GM19468 (cell line): ENCODE results near the gene HOXC9.

Experiments
- ATAC-seq: cut with Tn5 transposase; IDR thresholded peaks from one replicate; pipeline ENCODE4 v1.9.1; 2021; ENCODE audit warnings: mild to moderate bottlenecking, moderate library complexity, moderate number of reproducible peaks; ENCODE audit not compliant: unreplicated experiment; ENCODE audit errors: extremely low read depth

The HOXC9 gene

GRCh38 chr12:53997204-53998109 lies 2.5 kb upstream of the HOXC9 start:
- no peak for ATAC-seq

DNA sequence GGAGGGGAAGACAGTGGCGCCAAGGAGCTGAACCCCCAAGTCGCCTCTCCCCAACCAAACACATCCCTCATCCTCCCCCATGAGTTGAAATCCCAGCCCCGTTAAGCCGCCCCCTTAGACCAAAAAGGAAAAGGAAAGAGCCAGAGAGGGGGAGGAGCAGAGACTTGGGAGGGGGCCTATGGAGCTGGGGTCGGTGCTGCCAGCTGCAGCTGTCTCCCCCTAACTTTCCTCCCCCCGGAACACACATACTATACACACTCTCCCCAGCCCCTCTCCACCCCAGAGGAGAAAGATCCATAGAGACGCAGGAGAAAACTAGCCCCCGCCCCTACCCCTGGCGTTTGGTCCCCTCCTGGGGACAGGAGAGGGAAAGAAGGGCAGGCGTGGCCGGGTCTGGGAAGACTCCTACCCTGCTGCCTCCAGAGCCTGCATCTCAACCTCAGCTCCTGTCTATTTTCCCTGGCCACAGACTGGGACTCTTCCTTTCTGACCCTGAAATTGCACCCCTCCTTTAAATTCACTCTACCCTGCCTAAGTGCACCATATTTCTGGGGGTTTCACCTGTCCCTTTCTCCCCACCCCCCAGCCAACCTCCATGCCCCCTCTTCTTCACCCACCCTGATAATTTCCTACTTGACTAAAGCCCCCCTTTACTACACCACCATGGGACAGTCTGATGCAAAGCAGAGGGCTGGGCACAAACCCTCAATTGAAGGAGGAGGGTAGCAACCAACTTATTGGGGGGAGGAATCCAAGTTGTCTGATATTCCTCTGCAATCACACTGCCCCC lies 1.7 kb upstream of the HOXC9 start:
- no peak for ATAC-seq

- ATAC-seq: no peak
Observed at GRCh38 chr12:53998900-53999236, 1.1 kb upstream of the HOXC9 start.

DNA sequence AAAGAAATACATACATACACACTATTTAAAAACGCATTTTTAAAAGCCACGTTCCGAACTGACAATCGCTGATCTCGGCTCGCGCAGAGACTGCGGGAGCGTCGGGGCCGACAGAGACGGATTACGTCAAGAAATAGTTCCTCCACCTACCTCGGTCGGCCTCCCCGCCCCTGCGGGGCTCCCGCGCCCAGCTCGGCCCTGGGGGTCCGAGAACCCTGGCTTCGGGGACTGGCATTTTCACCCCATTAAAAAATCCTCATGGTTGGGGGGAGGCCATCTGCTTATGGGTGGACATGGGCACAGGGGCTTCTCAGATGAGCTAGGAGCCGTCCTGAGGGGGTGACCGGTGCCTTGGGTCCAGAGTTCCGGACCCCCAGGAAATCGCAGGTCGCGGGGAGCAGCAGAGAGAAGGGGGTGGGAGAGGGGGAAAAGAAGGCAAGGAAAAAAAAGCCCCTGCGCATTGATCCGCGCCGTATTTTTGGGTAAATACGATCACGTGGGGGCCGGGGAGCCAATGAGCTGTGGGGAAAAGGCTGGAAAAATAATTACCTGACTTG lies 324 bp upstream of the HOXC9 start:
- ATAC-seq: no peak

DNA sequence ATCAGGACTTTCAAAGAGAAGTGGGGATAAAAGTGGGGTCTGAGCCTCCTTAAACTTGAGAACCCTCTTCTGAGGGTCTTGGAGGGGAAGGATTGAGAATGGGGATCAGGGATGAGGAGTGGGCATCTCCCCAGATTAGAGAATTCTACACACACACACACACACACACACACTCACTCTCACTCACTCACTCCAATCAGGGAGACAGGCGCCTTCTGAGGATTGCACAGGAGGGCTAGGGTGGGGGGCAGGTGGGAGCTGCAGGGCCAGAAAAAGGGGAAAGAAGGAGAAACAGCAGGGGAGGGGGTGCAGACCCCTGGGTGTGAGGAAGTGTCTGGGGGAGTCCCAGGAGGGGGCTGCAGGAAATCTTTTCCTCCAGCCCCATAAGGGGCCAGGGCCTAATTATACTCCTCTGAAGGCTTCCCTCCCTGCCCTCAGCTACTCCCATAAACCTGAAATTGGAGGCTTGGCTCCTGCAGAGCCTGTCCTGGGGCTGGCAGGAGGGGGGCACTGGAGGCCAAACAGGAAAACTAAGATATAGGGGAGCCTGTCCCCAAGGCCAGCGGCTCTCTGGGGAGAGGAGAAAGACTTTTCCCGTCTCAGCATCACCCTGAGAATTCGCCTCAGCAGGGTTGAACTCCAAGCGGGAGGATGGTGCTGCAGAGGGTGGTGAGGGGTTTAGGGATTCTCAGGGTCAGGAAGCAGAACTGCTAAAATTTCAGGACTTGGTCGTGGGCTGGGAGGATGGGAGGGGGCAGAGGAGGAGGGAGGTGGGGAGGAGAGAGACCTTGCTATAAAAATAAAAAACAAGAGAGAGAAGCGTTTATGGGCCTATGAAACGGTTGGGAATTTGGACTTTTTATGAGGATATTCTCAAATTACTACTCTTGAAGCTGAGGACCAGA lies 1.6 kb downstream of the HOXC9 start:
- ATAC-seq: no peak

DNA sequence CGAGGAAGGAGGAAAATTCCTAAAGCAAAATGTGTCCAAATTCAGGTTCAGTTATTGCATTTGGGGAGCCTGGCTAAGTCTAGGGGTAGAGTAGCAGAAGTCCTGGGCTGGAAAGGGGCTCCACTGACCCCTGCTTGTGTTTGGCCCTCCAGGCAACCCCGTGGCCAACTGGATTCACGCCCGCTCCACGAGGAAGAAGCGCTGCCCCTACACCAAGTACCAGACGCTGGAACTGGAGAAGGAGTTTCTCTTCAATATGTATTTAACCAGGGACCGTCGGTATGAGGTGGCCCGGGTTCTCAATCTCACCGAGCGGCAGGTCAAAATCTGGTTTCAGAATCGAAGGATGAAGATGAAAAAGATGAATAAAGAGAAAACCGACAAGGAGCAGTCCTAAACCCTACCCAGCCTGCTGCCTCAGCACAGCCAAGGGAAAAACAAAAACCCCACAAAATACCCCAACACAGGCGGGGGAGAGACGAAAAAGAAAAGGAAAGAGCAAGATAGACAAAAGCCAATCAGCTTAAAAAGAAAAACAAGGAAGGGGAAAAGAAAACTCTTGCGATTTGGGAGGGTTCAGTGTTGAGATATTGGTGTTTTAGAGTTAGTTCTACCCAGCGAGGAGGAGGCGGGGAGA lies 2.4 kb downstream of the HOXC9 start:
- no peak for ATAC-seq

DNA sequence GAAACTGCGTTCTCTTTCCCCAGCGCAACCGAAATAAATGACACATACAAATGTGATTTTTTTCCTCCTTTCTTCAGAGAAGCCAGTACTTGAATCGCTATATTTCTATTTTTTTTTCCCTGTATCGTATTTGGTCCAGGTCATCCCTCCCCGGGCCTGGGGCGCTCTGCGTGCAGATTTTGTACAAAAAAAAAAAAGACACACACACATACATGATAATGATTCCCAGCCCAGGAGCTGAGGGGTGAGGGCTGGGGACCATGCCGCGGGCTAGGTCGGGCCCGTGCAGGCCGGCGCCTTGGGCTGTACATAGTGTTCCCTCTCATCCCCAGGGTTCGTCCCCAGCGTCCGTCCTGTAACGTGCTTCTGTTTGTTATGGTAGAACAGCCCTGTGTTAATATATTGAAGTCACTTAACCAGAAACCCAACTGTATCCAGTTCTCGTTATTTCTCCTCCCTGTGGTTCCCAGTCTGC lies 3.0 kb downstream of the HOXC9 start:
- ATAC-seq: no peak

DNA sequence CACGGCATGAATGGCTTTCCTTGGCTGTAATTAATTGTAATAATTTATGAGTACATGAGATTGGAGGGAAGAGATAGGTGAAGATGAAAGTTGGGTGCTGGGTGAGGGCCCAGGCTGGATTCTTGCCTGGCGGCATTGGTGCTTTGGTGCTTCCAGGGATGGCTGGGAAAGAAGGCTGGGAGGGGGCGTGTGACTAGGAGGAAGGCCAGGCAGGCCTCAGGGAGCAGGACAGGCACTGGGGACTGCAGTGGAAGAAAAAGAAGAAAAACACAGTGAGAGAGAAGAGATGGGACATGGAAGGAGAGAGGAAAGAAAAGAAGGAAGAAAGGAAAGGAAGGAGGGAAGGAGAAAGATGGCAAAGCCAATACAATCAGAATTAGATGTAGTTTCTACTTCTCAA lies 3.7 kb downstream of the HOXC9 start:
- ATAC-seq: no peak

DNA sequence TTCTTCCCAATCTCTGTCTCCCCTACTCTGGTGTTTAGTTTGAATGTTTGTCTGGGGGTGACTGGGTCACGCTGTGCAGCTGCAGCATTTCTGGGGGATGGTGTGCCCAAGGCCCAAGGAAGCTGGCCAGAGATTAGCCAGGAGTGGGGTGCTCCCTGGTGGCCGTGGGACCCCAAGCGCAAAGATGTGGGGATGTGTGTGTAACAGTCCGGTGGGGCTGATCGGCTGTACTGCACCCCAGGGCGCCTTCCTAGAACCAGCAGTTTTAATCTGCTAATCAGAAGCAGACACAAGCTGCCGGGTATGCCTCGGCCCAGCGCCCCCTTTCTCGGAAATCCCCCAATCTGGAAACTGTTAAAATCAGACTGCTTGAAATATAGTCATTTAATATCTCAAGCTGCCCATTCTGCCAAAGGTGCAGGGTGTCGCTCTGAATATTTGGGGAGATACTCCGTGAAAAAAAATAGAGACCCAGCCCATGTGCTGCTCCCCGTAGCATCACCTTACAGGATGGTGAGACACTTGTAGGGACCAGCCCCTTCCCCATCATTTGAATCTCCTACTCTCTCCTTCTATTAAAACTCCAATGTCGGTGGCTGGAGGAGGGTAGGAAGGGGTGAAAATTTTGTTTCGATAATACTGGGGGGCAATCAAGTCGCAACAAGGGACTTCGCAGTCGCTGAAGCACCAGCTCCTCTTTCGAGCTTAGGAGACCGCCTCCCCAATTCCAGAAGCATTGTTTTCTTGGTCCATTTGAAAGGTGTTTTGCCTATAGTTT lies 4.3 kb downstream of the HOXC9 start:
- no peak for ATAC-seq

- ATAC-seq: no peak
Observed at GRCh38 chr12:54004841-54005530, 5.0 kb downstream of the HOXC9 start.

- no peak for ATAC-seq
Observed at GRCh38 chr12:54005531-54005852, 5.5 kb downstream of the HOXC9 start.

DNA sequence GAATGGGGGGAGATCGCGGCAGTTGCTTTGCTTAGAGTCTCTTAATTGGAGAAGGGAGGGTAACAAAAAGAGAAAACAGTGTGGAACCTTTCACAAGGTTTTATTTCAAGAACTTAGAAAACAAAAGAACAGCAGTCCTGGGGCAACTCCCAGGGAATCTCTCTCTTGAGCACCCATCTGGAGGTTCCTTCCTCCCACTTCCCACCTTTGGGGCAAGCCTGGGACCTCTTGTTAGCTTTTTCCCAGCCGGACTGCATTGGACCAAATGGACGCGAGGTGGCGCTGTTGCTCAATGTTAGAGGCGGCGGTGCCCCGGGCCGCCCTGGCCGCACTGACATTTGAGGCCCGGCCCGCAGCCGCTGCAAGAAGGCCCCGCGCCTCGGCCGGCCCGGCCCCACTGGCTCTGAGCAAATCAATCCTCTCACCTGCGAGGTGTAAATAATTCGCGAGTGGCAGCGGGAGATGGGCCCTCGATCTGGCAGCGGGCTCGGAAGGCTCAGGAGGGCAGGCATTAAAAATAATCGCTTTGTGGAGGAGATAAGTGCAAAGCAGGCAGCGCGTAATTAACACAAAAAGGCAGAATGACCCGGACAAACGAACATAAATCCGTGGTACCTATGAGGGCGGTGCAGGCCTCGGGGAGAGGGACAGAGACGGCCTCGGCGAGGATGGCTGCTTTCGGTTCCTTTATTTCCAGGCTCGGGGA lies 6.0 kb downstream of the HOXC9 start:
- no peak for ATAC-seq

DNA sequence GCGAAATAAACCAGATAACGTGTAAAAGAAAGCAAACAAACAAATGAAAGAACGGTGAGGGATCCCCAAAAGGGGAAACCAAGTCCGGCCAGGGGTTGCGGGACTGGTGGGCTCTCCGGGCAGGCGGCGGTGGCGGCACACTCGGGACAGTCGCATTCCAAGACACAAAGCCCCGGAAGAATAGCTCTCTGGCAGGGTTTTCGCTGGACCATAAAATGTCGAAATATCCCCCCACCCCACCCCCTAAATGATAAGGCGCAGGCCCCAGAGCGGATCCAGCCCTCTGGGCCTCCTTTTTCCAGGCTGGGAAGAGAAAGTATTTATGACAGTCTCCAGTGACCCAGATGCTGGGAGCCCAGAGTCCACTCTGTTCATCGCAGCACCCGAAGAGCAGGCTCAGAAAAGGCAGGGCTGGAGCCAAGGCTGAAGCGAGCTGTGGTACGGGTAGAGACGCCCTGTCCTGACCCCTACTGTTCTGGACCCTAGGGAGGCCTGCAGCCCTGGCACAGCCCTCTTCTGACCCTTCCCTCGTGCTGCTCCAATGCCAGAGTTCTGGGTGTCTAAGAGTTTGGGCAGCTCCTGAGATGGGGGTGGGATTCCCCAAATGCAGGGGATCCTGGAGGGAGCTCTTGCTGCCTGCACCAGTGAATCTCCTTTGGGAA lies 6.7 kb downstream of the HOXC9 start:
- ATAC-seq: no peak

DNA sequence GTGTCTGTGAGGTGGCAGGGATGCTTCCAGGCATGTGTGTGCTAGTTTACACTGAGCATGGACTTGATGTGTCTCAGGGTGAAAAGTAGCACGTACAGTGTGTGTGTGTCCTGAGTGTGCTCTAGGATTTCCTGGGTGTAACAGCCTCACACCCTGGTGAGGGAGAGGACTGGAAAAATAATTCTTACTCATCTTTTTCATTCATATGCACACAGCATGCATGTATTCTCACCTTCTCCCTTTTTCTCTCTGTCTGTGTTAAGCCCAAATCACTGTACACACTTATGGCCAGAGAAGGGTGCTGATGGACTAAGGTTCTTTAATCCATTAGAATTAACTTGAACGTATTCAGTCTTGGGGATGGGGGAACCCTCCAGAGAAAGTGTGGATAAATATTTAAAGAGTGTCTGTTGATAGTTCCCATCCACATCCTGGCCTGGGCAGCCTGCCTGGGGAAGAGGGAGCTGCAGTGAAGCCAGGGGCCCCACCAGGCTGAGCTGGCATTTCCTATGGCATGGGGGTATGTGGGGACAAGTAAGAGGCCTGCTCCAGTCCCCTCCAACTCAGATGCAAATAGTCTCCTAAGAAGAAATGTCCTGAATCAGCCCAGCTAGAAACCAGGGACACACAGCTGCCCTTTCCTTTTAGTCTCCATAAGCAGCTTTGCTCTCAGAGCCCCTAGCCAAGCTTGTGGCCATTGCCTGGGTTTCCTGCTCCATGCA lies 7.7 kb downstream of the HOXC9 start:
- no peak for ATAC-seq

GRCh38 chr12:54008260-54008552 lies 8.2 kb downstream of the HOXC9 start:
- no peak for ATAC-seq

- ATAC-seq: no peak
Observed at GRCh38 chr12:54009171-54010052, 9.5 kb downstream of the HOXC9 start.
